SK-MEL-5 (cell line): ENCODE measurements around the gene CIITA. TPM values are rescaled to one million over a fixed set of nuclear protein-coding genes. Genes with fewer than 3 reads are reported as not detected.
"Not testable (repeated sequence)": the region's sequence is repeated elsewhere in the genome, so short reads cannot be mapped to it uniquely, and the experiment has no call there.

Experiments
- DNase-seq: peaks from one replicate; pipeline ENCODE4 v3.0.0-alpha.2; 2016; ENCODE audit warnings: low read depth, low spot score
- in situ Hi-C: cut with HindIII; loops from 2 replicates; pipeline ENCODE4 v1.10.0; 2016; ENCODE audit warnings: low sequenced_read_pairs, high pct_unique_total_duplicates, low pct_unique_long_range_greater_than_20kb
- total RNA-seq: library from RNA; depleted of rRNA; stranded (reverse); fragments of >200 nt; shearing (Covaris generic); gene quantifications from 2 replicates; pipeline ENCODE4 v1.2.3, GENCODE V29; 2014

CIITA gene
- total RNA-seq, 1 experiment from 2014 or later: 4.1 TPM

GRCh38 chr16:10896165-10896564 lies 19.2 kb downstream of the CIITA start:
- no peak for DNase-seq
- in situ Hi-C loops: no loop called here

GRCh38 chr16:10896723-10897122 lies 19.7 kb downstream of the CIITA start:
- in situ Hi-C loops: no loop called here
- DNase-seq: no peak

- no peak for DNase-seq
- in situ Hi-C loops: no loop called here
Measured at GRCh38 chr16:10897134-10897533, 20.1 kb downstream of the CIITA start.

- no peak for DNase-seq
- in situ Hi-C loops: no loop called here
Measured at GRCh38 chr16:10902999-10903398, 26.0 kb downstream of the CIITA start.

- DNase-seq: no peak
- in situ Hi-C loops: no loop called here
Measured at GRCh38 chr16:10906482-10906881, 29.5 kb downstream of the CIITA start.

- DNase-seq: no peak
- in situ Hi-C loops: no loop called here
Measured at GRCh38 chr16:10906914-10907756, 30.1 kb downstream of the CIITA start.

GRCh38 chr16:10907757-10908045 lies 30.7 kb downstream of the CIITA start:
- DNase-seq: no peak
- in situ Hi-C loops: no loop called here

GRCh38 chr16:10911267-10911666 lies 34.3 kb downstream of the CIITA start:
- no peak for DNase-seq
- in situ Hi-C loops: no loop called here

- in situ Hi-C loops: no loop called here
- no peak for DNase-seq
Measured at GRCh38 chr16:10916534-10916933, 39.5 kb downstream of the CIITA start.

- in situ Hi-C loops: no loop called here
Measured at GRCh38 chr16:10918294-10919002, 41.4 kb downstream of the CIITA start.

GRCh38 chr16:10919003-10919351 lies 42.0 kb downstream of the CIITA start:
- in situ Hi-C loops: no loop called here
- no peak for DNase-seq

More at GRCh38 chr16:10918294-10919002, 41.4 kb downstream of the CIITA start:
- DNase-seq: peak; percentile 92

GRCh38 chr16:10920726-10921427 lies 43.9 kb downstream of the CIITA start:
- in situ Hi-C loops: no loop called here
- no peak for DNase-seq

GRCh38 chr16:10921536-10922327 lies 44.7 kb downstream of the CIITA start:
- in situ Hi-C loops: no loop called here

GRCh38 chr16:10922328-10923145 lies 45.5 kb downstream of the CIITA start:
- DNase-seq: no peak
- in situ Hi-C loops: no loop called here

More at GRCh38 chr16:10921536-10922327, 44.7 kb downstream of the CIITA start:
- DNase-seq: no peak

GRCh38 chr16:10923146-10923649 lies 46.2 kb downstream of the CIITA start:
- in situ Hi-C loops: no loop called here
- no peak for DNase-seq

GRCh38 chr16:10923650-10924214 lies 46.7 kb downstream of the CIITA start:
- in situ Hi-C loops: no loop called here

GRCh38 chr16:10925285-10925684 lies 48.3 kb downstream of the CIITA start:
- DNase-seq, in situ Hi-C loops: not testable (repeated sequence)

More at GRCh38 chr16:10923650-10924214, 46.7 kb downstream of the CIITA start:
- no peak for DNase-seq
